ENCODE measurements around the gene CFAP119. TPM values are rescaled to one million over a fixed set of nuclear protein-coding genes. Genes with fewer than 3 reads are reported as not detected.

The CFAP119 gene
- polyA plus RNA-seq, 12 donors: 0.94 to 3.9 (median 2.0) TPM; not detected in 2

GRCh38 chr16:30710971-30711370, 50.9 kb downstream of the CFAP119 start:
- no peak for DNase-seq

Other genes starting within 250 kb of the CFAP119 start
- 10 to 100 TPM in 11 of 12 donors, not detected in 1; 19.9 to 32.9 (median 25.7) TPM for gene ZNF768, start 235.5 kb downstream of the CFAP119 start, polyA plus RNA-seq (ENCODE audit: insufficient read length in 12 of 12)
- gene ZNF747, start 227.2 kb downstream of the CFAP119 start, polyA plus RNA-seq (ENCODE audit: insufficient read length in 12 of 12): 1 to 10 TPM in 11 of 12 donors, not detected in 1; 5.6 to 7.8 (median 6.5) TPM
- gene ZNF764, start 203.7 kb downstream of the CFAP119 start, polyA plus RNA-seq (ENCODE audit: insufficient read length in 12 of 12): 10 to 100 TPM in 1 of 12 donors, 1 to 10 TPM in 10, not detected in 1; 5.4 to 10.2 (median 6.5) TPM
- gene ZNF688, start 190.3 kb downstream of the CFAP119 start, polyA plus RNA-seq (ENCODE audit: insufficient read length in 12 of 12): 10 to 100 TPM in 4 of 12 donors, 1 to 10 TPM in 7, not detected in 1; 5.1 to 14.9 (median 8.7) TPM
- gene ZNF785, start 176.4 kb downstream of the CFAP119 start, polyA plus RNA-seq (ENCODE audit: insufficient read length in 12 of 12): 10 to 100 TPM in 8 of 12 donors, 1 to 10 TPM in 3, not detected in 1; 8.3 to 21.1 (median 11.0) TPM
- gene ZNF689, start 151.7 kb downstream of the CFAP119 start, polyA plus RNA-seq (ENCODE audit: insufficient read length in 12 of 12): 10 to 100 TPM in 1 of 12 donors, 1 to 10 TPM in 10, not detected in 1; 6.0 to 12.6 (median 7.5) TPM
- gene PRR14, start 111.1 kb downstream of the CFAP119 start, polyA plus RNA-seq (ENCODE audit: insufficient read length in 12 of 12): 10 to 100 TPM in 11 of 12 donors, not detected in 1; 17.1 to 42.4 (median 20.9) TPM
- gene FBRS, start 103.6 kb downstream of the CFAP119 start, polyA plus RNA-seq (ENCODE audit: insufficient read length in 12 of 12): 10 to 100 TPM in 11 of 12 donors, not detected in 1; 24.5 to 99.6 (median 32.2) TPM
- 10 to 100 TPM in 11 of 12 donors, not detected in 1; 18.5 to 46.5 (median 24.1) TPM for gene SRCAP, start 62.9 kb downstream of the CFAP119 start, polyA plus RNA-seq (ENCODE audit: insufficient read length in 12 of 12)
- gene PHKG2, start 13.6 kb downstream of the CFAP119 start, polyA plus RNA-seq (ENCODE audit: insufficient read length in 12 of 12): 10 to 100 TPM in 8 of 12 donors, 1 to 10 TPM in 2, not detected in 2; 9.1 to 21.2 (median 11.3) TPM
- gene RNF40, start 260 bp upstream of the CFAP119 start, polyA plus RNA-seq (ENCODE audit: insufficient read length in 12 of 12): 10 to 100 TPM in 11 of 12 donors, not detected in 1; 44.1 to 72.2 (median 52.7) TPM
- 10 to 100 TPM in 11 of 12 donors, not detected in 1; 11.7 to 15.9 (median 14.0) TPM for gene ZNF629, start 25.1 kb upstream of the CFAP119 start, polyA plus RNA-seq (ENCODE audit: insufficient read length in 12 of 12)
- 10 to 100 TPM in 11 of 12 donors, not detected in 1; 24.7 to 34.9 (median 27.2) TPM for gene BCL7C, start 132.0 kb upstream of the CFAP119 start, polyA plus RNA-seq (ENCODE audit: insufficient read length in 12 of 12)
- 10 to 100 TPM in 5 of 12 donors, 1 to 10 TPM in 5, not detected in 2; 8.7 to 15.7 (median 10.5) TPM for gene CTF1, start 134.6 kb upstream of the CFAP119 start, polyA plus RNA-seq (ENCODE audit: insufficient read length in 12 of 12)
- gene FBXL19, start 161.5 kb upstream of the CFAP119 start, polyA plus RNA-seq (ENCODE audit: insufficient read length in 12 of 12): 10 to 100 TPM in 5 of 12 donors, 1 to 10 TPM in 6, not detected in 1; 5.3 to 29.1 (median 9.5) TPM
- 10 to 100 TPM in 3 of 12 donors, 1 to 10 TPM in 8, not detected in 1; 7.4 to 11.3 (median 8.8) TPM for gene ORAI3, start 187.0 kb upstream of the CFAP119 start, polyA plus RNA-seq (ENCODE audit: insufficient read length in 12 of 12)
- gene SETD1A, start 195.7 kb upstream of the CFAP119 start, polyA plus RNA-seq (ENCODE audit: insufficient read length in 12 of 12): 10 to 100 TPM in 9 of 12 donors, 1 to 10 TPM in 2, not detected in 1; 9.5 to 19.5 (median 11.0) TPM
- 10 to 100 TPM in 1 of 12 donors, 1 to 10 TPM in 10, not detected in 1; 6.9 to 16.3 (median 9.0) TPM for gene HSD3B7, start 223.1 kb upstream of the CFAP119 start, polyA plus RNA-seq (ENCODE audit: insufficient read length in 12 of 12)
- gene STX1B, start 248.6 kb upstream of the CFAP119 start, polyA plus RNA-seq (ENCODE audit: insufficient read length in 12 of 12): 1 to 10 TPM in 6 of 12 donors, under 1 TPM in 4, not detected in 2; 0.78 to 7.1 (median 1.5) TPM